A673 (cell line): ENCODE data around the gene TNPO2. TPM values are rescaled to one million over a fixed set of nuclear protein-coding genes. Genes with fewer than 3 reads are reported as not detected.

Experiments used
- BruUV-seq: library from RNA; stranded (reverse); fragments of 400-500 nt; replicated peaks from 2 replicates; lab custom pipeline; 2021; lab: Mats Ljungman, UMichigan
- CTCF ChIA-PET: fragments of 300-600 bp; sonication (Branson Sonifier 250); formaldehyde crosslinking; loops from one replicate; lab custom pipeline; 2022; ENCODE audit warnings: antibody characterized with exemption; lab: Charles Lee
- POLR2A ChIA-PET: fragments of 300-600 bp; sonication (Branson Sonifier 250); formaldehyde crosslinking; loops from one replicate; lab custom pipeline; 2022; ENCODE audit warnings: antibody characterized with exemption; ENCODE audit not compliant: low non-redundant PET; lab: Charles Lee
- DNase-seq: peaks from one replicate; pipeline ENCODE4 v3.0.0-alpha.2; 2015; ENCODE audit warnings: low spot score
- H3K27ac ChIP-seq: fragments of 200-600 bp; sonication (generic); 2 replicates; pipeline ENCODE4 v1.5.1; 2016; ENCODE audit warnings: mixed run types, low read depth, mild to moderate bottlenecking, mixed read lengths, antibody characterized with exemption, low read length; ENCODE audit not compliant: poor library complexity, severe bottlenecking
- H3K27me3 ChIP-seq: fragments of 200-600 bp; sonication (generic); replicated peaks from 2 replicates; pipeline ENCODE4 v1.6.1; 2017; ENCODE audit warnings: mixed run types, low read depth, mild to moderate bottlenecking, mixed read lengths, antibody characterized with exemption, low read length; ENCODE audit not compliant: insufficient read depth, poor library complexity
- H3K36me3 ChIP-seq: fragments of 200-600 bp; sonication (generic); 2 replicates; pipeline ENCODE4 v1.6.1; 2016; ENCODE audit warnings: mixed run types, mild to moderate bottlenecking, mixed read lengths, antibody characterized with exemption, low read length; ENCODE audit not compliant: insufficient read depth, poor library complexity, severe bottlenecking
- H3K4me1 ChIP-seq: fragments of 200-600 bp; sonication (generic); 2 replicates; pipeline ENCODE4 v1.6.1; 2017; ENCODE audit warnings: mixed run types, mild to moderate bottlenecking, mixed read lengths, antibody characterized with exemption, low read length; ENCODE audit not compliant: insufficient read depth, poor library complexity, severe bottlenecking
- H3K4me3 ChIP-seq: fragments of 200-600 bp; sonication (generic); 2 replicates; pipeline ENCODE4 v1.5.1; 2016; ENCODE audit warnings: low read depth, mixed run types, mild to moderate bottlenecking, mixed read lengths, low read length; ENCODE audit not compliant: poor library complexity, severe bottlenecking
- H3K9me3 ChIP-seq: fragments of 200-600 bp; sonication (generic); 2 replicates; pipeline ENCODE4 v1.6.1; 2016; ENCODE audit warnings: mixed run types, low read depth, mild to moderate bottlenecking, mixed read lengths, antibody characterized with exemption, low read length; ENCODE audit not compliant: poor library complexity, severe bottlenecking
- CTCF ChIP-seq: fragments of 300-800, 200-600 bp; sonication (generic); conservative IDR thresholded peaks from 2 replicates; pipeline ENCODE4 v1.5.1; 2017; ENCODE audit warnings: low read depth, mild to moderate bottlenecking, antibody characterized with exemption, low read length, moderate library complexity, mixed read lengths
- EZH2 ChIP-seq: fragments of 200-600 bp; sonication (generic); IDR thresholded peaks from 2 replicates; pipeline ENCODE4 v1.6.1; 2017; ENCODE audit warnings: borderline replicate concordance, low read depth, mild to moderate bottlenecking, mixed read lengths, antibody characterized with exemption, low read length; ENCODE audit not compliant: poor library complexity, severe bottlenecking
- intact Hi-C: fragments of 100-400 bp; cut with micrococcal nuclease; formaldehyde crosslinking; loops from one replicate; pipeline ENCODE4 v1.10.0; 2022; ENCODE audit not compliant: unreplicated experiment
- total RNA-seq: library from RNA; stranded (reverse); gene quantifications from 2 replicates; pipeline ENCODE4 v1.2.3, GENCODE V29; 2021

TNPO2 gene
- total RNA-seq, 1 experiment from 2014 or later: 150 TPM

- CTCF ChIA-PET: no interaction called here
These were observed 27.1 kb upstream of the TNPO2 start for GRCh38 chr19:12750851-12751250.

GRCh38 chr19:12749938-12750521, 26.3 kb upstream of the TNPO2 start:
- TF ChIP-seq CTCF: no peak
- TF ChIP-seq EZH2: no peak
- intact Hi-C loops: no loop called here
- peak; percentile 59 for DNase-seq
- H3K4me1 ChIP-seq: peaks cover 27% of the 10 kb centered on the region
- no TSS peak for BruUV-seq
- peaks cover 9% of the 10 kb centered on the region for H3K27me3 ChIP-seq
- CTCF ChIA-PET: interaction anchor here (0.6 kb wide), 1 partner anchor 11 kb away, joined by 5 read pairs; no protein-coding TSS in a partner anchor
- H3K4me3 ChIP-seq: no peak overlapping the region
- peaks cover 18% of the 10 kb centered on the region for H3K36me3 ChIP-seq
- H3K27ac ChIP-seq: no peak overlapping the region
- no peaks in the 10 kb centered on the region for H3K9me3 ChIP-seq
- POLR2A ChIA-PET: no interaction called here

More at GRCh38 chr19:12750851-12751250, 27.1 kb upstream of the TNPO2 start:
- Histone ChIP-seq H3K4me1 (peaks cover 27% of the 10 kb centered on the region), H3K36me3 (peaks cover 10% of the 10 kb centered on the region), H3K27me3 (peaks cover 9% of the 10 kb centered on the region), H3K4me3 (no peak overlapping the region), H3K27ac (no peak overlapping the region), H3K9me3 (no peaks in the 10 kb centered on the region)
- DNase-seq: no peak
- TF ChIP-seq EZH2: no peak
- TF ChIP-seq CTCF: no peak
- intact Hi-C loops: no loop called here
- POLR2A ChIA-PET: no interaction called here
- BruUV-seq: no TSS peak

GRCh38 chr19:12748489-12748888, 24.8 kb upstream of the TNPO2 start:
- ChIA-PET CTCF (no interaction called here), POLR2A (no interaction called here)
- BruUV-seq: no TSS peak
- DNase-seq: peak; percentile 64
- Histone ChIP-seq H3K9me3 (no peaks in the 10 kb centered on the region), H3K4me3 (no peak overlapping the region), H3K36me3 (peaks cover 18% of the 10 kb centered on the region), H3K27me3 (peaks cover 9% of the 10 kb centered on the region), H3K27ac (peak overlapping the region; percentile 53), H3K4me1 (peaks cover 27% of the 10 kb centered on the region)
- no peak for TF ChIP-seq CTCF
- no peak for TF ChIP-seq EZH2
- intact Hi-C loops: no loop called here
